A549 treated with GW870086 at 1 μM for 4 hours (cell line): Measurements from ENCODE around the gene LRIG3. TPM values are rescaled to one million over a fixed set of nuclear protein-coding genes. Genes with fewer than 3 reads are reported as not detected.

Experiments used
- total RNA-seq: library from RNA; stranded (reverse); fragments of 200-300 nt; extraction: Qiagen RNA extraction; gene quantifications from 5 replicates; pipeline ENCODE4 v1.2.3, GENCODE V29; 2022; ENCODE audit warnings: low read depth

LRIG3 gene
- 3.4 to 5.0 TPM (median 4.6 TPM) in 5 replicates for total RNA-seq

GRCh38 chr12:58920102-58920960 is at the start of gene LRIG3:
TSS of gene LRIG3 (minus strand) at chr12:58920504. CDS start at chr12:58920235, 269 bp downstream.

